Measurements from ENCODE around the gene PLXND1. TPM values are rescaled to one million over a fixed set of nuclear protein-coding genes. Genes with fewer than 3 reads are reported as not detected.

The PLXND1 gene
- total RNA-seq, 1 experiment from 2014 or later, result 22.0 TPM

- H3K4me3 Mint-ChIP-seq (ENCODE audit: low read depth, unreplicated experiment), result peak overlapping the region; percentile 71
- H3K27me3 Mint-ChIP-seq (ENCODE audit: unreplicated experiment), result no peaks in the 10 kb centered on the region
- TSS peak; percentile 83 for BruUV-seq (replicated peaks)
- peaks cover 35% of the 10 kb centered on the region for H3K36me3 Mint-ChIP-seq (ENCODE audit: insufficient read depth, unreplicated experiment)
- H3K4me1 Mint-ChIP-seq (ENCODE audit: low read depth, unreplicated experiment), result peaks cover 24% of the 10 kb centered on the region
- peak; percentile 100 for DNase-seq
- peak overlapping the region; percentile 73 for H3K27ac Mint-ChIP-seq (ENCODE audit: unreplicated experiment)
- no peak for TF ChIP-seq CTCF (IDR thresholded peaks at IDR 0.05; ENCODE audit: unreplicated experiment)
- intact Hi-C loops (cut with micrococcal nuclease; ENCODE audit: unreplicated experiment), result loop anchor here (1.0 to 10.0 kb wide), 3 partner anchors 137 to 478 kb away; no protein-coding TSS in a partner anchor
- CTCF ChIA-PET, result interaction anchor here (0.6 to 4.4 kb wide), 12 partner anchors 11 to 1250 kb away, joined by 3 to 64 read pairs (median 6); no protein-coding TSS in a partner anchor
- H3K9me3 Mint-ChIP-seq (ENCODE audit: low read depth, unreplicated experiment), result no peaks in the 10 kb centered on the region
These were observed 20.4 kb upstream of the PLXND1 start for GRCh38 chr3:129626744-129627349.

- no peaks in the 10 kb centered on the region for H3K9me3 Mint-ChIP-seq (ENCODE audit: low read depth, unreplicated experiment)
- DNase-seq, result no peak
- peaks cover 24% of the 10 kb centered on the region for H3K4me1 Mint-ChIP-seq (ENCODE audit: low read depth, unreplicated experiment)
- CTCF ChIA-PET, result interaction anchor here (0.6 to 4.4 kb wide), 8 partner anchors 13 to 470 kb away, joined by 3 to 64 read pairs (median 5); no protein-coding TSS in a partner anchor
- H3K27ac Mint-ChIP-seq (ENCODE audit: unreplicated experiment), result peak overlapping the region; percentile 73
- peak overlapping the region; percentile 71 for H3K4me3 Mint-ChIP-seq (ENCODE audit: low read depth, unreplicated experiment)
- BruUV-seq (replicated peaks), result no TSS peak
- intact Hi-C loops (cut with micrococcal nuclease; ENCODE audit: unreplicated experiment), result loop anchor here (10.0 kb wide), 1 partner anchor 480 kb away; no protein-coding TSS in a partner anchor
- peak; percentile 37 for TF ChIP-seq CTCF (IDR thresholded peaks at IDR 0.05; ENCODE audit: unreplicated experiment)
- H3K36me3 Mint-ChIP-seq (ENCODE audit: insufficient read depth, unreplicated experiment), result peaks cover 35% of the 10 kb centered on the region
- H3K27me3 Mint-ChIP-seq (ENCODE audit: unreplicated experiment), result no peaks in the 10 kb centered on the region
These were observed 18.8 kb upstream of the PLXND1 start for GRCh38 chr3:129625072-129625874.

GRCh38 chr3:129624347-129625071 lies 18.0 kb upstream of the PLXND1 start:
- no peak for DNase-seq
- peak overlapping the region; percentile 73 for H3K27ac Mint-ChIP-seq (ENCODE audit: unreplicated experiment)
- H3K36me3 Mint-ChIP-seq (ENCODE audit: insufficient read depth, unreplicated experiment), result peaks cover 35% of the 10 kb centered on the region
- H3K9me3 Mint-ChIP-seq (ENCODE audit: low read depth, unreplicated experiment), result no peaks in the 10 kb centered on the region
- BruUV-seq (replicated peaks), result no TSS peak
- H3K27me3 Mint-ChIP-seq (ENCODE audit: unreplicated experiment), result no peaks in the 10 kb centered on the region
- intact Hi-C loops (cut with micrococcal nuclease; ENCODE audit: unreplicated experiment), result loop anchor here (10.0 kb wide), 1 partner anchor 480 kb away; no protein-coding TSS in a partner anchor
- CTCF ChIA-PET, result interaction anchor here (0.7 kb wide), 1 partner anchor 69 kb away, joined by 7 read pairs; no protein-coding TSS in a partner anchor
- no peak for TF ChIP-seq CTCF (IDR thresholded peaks at IDR 0.05; ENCODE audit: unreplicated experiment)
- peaks cover 24% of the 10 kb centered on the region for H3K4me1 Mint-ChIP-seq (ENCODE audit: low read depth, unreplicated experiment)
- H3K4me3 Mint-ChIP-seq (ENCODE audit: low read depth, unreplicated experiment), result no peak overlapping the region

GRCh38 chr3:129623447-129624118 lies 17.1 kb upstream of the PLXND1 start:
- DNase-seq, result no peak
- intact Hi-C loops (cut with micrococcal nuclease; ENCODE audit: unreplicated experiment), result loop anchor here (10.0 kb wide), 1 partner anchor 481 kb away; no protein-coding TSS in a partner anchor
- H3K9me3 Mint-ChIP-seq (ENCODE audit: low read depth, unreplicated experiment), result no peaks in the 10 kb centered on the region
- H3K4me3 Mint-ChIP-seq (ENCODE audit: low read depth, unreplicated experiment), result no peak overlapping the region
- BruUV-seq (replicated peaks), result no TSS peak
- TF ChIP-seq CTCF (IDR thresholded peaks at IDR 0.05; ENCODE audit: unreplicated experiment), result no peak
- peaks cover 6% of the 10 kb centered on the region for H3K27me3 Mint-ChIP-seq (ENCODE audit: unreplicated experiment)
- H3K4me1 Mint-ChIP-seq (ENCODE audit: low read depth, unreplicated experiment), result peaks cover 24% of the 10 kb centered on the region
- no peak overlapping the region for H3K27ac Mint-ChIP-seq (ENCODE audit: unreplicated experiment)
- H3K36me3 Mint-ChIP-seq (ENCODE audit: insufficient read depth, unreplicated experiment), result peaks cover 34% of the 10 kb centered on the region
- CTCF ChIA-PET, result no interaction called here

All from Calu3 (cell line).